ENCODE measurements around the gene FAIM2. TPM values are rescaled to one million over a fixed set of nuclear protein-coding genes. Genes with fewer than 3 reads are reported as not detected.

Gene FAIM2
- total RNA-seq, 5 donors from 2014 or later (not counting 1 experiment from before 2014, with no cell fraction given) = 0.25 to 0.30 TPM; not detected in 3

DNA sequence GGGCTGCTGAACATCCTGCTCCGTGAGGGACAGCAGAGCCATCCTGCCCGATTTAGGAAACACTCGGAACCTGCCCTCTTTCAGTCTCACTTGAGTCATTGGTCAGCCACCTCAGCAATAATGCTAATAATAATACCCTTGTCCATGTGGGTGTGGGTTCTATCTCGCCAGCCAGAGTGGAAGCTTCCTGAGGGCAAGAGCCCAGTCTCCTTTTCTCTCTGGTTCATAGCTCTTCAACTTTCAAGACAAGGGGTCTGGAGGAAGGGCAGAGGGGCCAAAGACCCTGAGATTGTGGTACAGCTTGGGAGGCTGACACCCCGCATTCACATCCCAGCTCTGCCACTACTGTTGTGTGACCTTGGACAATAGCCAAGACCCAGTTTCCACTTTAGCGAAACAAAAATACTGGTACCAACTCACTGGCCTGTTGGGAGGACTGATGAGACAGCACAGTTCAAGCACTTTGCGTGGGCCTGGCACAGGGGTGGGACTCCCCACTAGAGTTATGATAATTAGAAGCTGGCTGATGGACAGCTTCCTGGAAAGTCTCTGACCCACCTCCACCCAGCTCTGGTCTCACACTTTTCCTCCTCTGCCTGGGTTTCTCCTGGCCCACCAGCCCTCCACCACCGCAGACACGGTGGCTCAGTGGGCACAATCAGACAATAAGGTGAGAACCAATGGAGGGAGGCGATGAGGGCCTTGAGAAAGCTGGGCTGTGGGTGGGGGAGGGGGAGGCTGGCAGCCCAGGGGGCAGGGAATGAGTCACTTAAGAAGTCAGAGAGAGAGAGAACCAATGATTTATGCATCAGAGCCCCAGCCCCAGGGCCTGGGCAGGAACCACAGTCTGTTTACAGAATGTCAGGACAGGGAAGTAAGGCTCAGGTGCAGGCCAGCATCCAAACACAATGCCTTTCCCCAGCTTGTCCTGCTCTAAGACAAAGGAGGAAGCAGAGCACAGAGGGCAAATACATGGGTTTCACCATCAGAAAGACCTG is 9.6 kb downstream of the FAIM2 start:
- WGBS (ENCODE audit: insufficient coverage) = 100% methylated on average over 2 of the region's 10 CpGs
- Mint-ChIP-seq H3K27ac (no peak overlapping the region), H3K4me3 (no peak overlapping the region), H3K36me3 (no peaks in the 10 kb centered on the region), H3K4me1 (no peaks in the 10 kb centered on the region), H3K9me3 (no peaks in the 10 kb centered on the region), H3K27me3 (peaks cover 0 to 5% of the 10 kb centered on the region in 2 donors)
- ChIA-PET POLR2A (no interaction called here), CTCF (interaction anchor here in 1 of 2 donors (0.6 kb wide), 1 partner anchor 160 kb away, joined by 4 read pairs; no protein-coding TSS in a partner anchor)
- H3K4me1 ChIP-seq (ENCODE audit: control insufficient read depth in 1 of 2, extremely low read depth in 1 of 2, insufficient read depth in 2 of 2, low read length in 2 of 2) = no peaks in the 10 kb centered on the region
- H3K9me3 ChIP-seq = no peaks in the 10 kb centered on the region
- H3K36me3 ChIP-seq (ENCODE audit: control insufficient read depth in 2 of 2, extremely low read depth in 1 of 2, insufficient read depth in 1 of 2, low read length in 1 of 2) = no peaks in the 10 kb centered on the region
- DNase-seq = no peak
- no peak overlapping the region for H3K27ac ChIP-seq (ENCODE audit: low read length)
- H3K27me3 ChIP-seq (replicated peaks in 1 of 2; ENCODE audit: control insufficient read depth in 2 of 2, extremely low read depth in 1 of 2, insufficient read depth in 2 of 2, low read length in 1 of 2) = peaks cover 0 to 37% of the 10 kb centered on the region in 2 experiments
- no peak overlapping the region for H3K4me3 ChIP-seq (ENCODE audit: control insufficient read depth in 1 of 2, extremely low read depth in 1 of 2, low read length in 1 of 2)
- no peak for ATAC-seq (replicated peaks in 1 of 4)

DNA sequence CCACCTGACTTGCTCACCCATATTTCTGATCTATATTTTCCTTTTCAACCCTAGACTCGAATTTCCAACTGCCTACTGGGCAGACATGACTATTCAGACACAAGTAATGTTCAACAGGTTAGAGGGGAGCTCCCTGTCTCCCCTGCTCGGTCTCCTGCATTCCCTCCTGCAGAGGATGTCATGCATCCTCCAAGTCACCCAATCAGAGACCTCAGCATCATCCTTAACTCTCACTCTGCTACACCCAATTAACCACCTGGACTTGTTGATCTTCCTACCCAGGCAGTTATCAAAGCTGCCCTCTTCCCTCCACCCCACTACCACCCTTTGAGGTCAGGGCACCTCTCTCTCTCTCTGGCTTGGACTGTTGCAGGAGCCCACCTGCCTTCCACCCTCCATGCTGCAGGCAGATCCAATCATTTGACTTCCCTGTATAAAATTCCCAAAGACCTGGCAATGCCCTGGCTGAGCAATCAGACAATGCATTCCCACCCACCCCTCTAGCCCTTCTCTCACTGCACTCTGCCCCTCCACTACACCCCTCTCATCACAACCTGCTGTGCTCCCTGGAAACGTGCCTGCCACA is 10.9 kb downstream of the FAIM2 start:
- Histone ChIP-seq H3K9me3 (no peaks in the 10 kb centered on the region), H3K27me3 (replicated peaks in 1 of 2; ENCODE audit: control insufficient read depth in 2 of 2, extremely low read depth in 1 of 2, insufficient read depth in 2 of 2, low read length in 1 of 2) (peaks cover 0 to 36% of the 10 kb centered on the region in 2 experiments), H3K4me3 (ENCODE audit: control insufficient read depth in 1 of 2, extremely low read depth in 1 of 2, low read length in 1 of 2) (no peak overlapping the region), H3K36me3 (ENCODE audit: control insufficient read depth in 2 of 2, extremely low read depth in 1 of 2, insufficient read depth in 1 of 2, low read length in 1 of 2) (no peaks in the 10 kb centered on the region), H3K4me1 (ENCODE audit: control insufficient read depth in 1 of 2, extremely low read depth in 1 of 2, insufficient read depth in 2 of 2, low read length in 2 of 2) (no peaks in the 10 kb centered on the region), H3K27ac (ENCODE audit: low read length) (no peak overlapping the region)
- DNase-seq (no peak), ATAC-seq (replicated peaks in 1 of 4) (no peak)
- Mint-ChIP-seq H3K4me3 (no peak overlapping the region), H3K36me3 (no peaks in the 10 kb centered on the region), H3K27ac (no peak overlapping the region), H3K9me3 (no peaks in the 10 kb centered on the region), H3K4me1 (no peaks in the 10 kb centered on the region), H3K27me3 (no peaks in the 10 kb centered on the region)
- ChIA-PET CTCF (no interaction called here), POLR2A (no interaction called here)
- 52% methylated on average over 3 of the region's 3 CpGs for WGBS (ENCODE audit: insufficient coverage)

DNA sequence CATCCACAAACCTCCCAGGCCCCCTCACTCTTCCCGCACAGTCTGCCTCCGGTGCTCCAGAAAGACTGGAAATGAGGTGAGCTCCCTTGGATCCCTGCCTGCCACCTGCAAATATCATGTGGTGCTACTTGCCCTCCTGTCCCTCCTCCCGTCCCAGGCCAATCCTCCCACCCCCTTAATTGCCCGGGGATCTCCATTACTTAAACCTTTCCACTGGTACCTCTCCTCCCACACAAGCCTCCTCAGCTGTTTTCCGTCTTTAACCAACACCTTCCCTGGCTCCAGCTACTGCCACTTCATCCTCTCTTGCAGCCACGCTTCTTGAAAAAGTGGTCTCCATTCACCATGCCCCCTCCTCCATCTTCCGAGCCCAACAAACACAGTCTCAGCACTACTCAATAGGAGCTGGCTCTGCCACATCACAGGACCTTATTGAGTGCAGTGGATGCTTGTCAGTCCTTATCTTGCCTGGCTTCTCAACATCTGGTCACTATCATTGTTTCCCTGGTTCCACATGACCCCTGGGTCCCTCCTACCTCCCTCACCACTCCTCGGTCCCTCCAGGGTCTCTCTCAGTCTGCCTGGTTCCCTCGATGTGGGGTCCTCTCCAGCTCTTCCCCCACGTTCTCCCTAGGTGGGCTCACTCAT is 11.5 kb downstream of the FAIM2 start:
- ChIA-PET POLR2A (no interaction called here), CTCF (interaction anchor here in 1 of 2 donors (0.7 kb wide), 1 partner anchor 11 kb away, joined by 3 read pairs; no protein-coding TSS in a partner anchor)
- H3K36me3 Mint-ChIP-seq = no peaks in the 10 kb centered on the region
- no peaks in the 10 kb centered on the region for H3K36me3 ChIP-seq (ENCODE audit: control insufficient read depth in 2 of 2, extremely low read depth in 1 of 2, insufficient read depth in 1 of 2, low read length in 1 of 2)
- H3K4me1 Mint-ChIP-seq = no peaks in the 10 kb centered on the region
- H3K9me3 ChIP-seq = no peaks in the 10 kb centered on the region
- WGBS (ENCODE audit: insufficient coverage) = 64% methylated on average over 10 of the region's 10 CpGs
- no peak for ATAC-seq (replicated peaks in 1 of 4)
- no peak overlapping the region for H3K27ac Mint-ChIP-seq
- no peak overlapping the region for H3K4me3 ChIP-seq (ENCODE audit: control insufficient read depth in 1 of 2, extremely low read depth in 1 of 2, low read length in 1 of 2)
- H3K27me3 Mint-ChIP-seq = peaks cover 0 to 1% of the 10 kb centered on the region in 2 donors
- no peak for DNase-seq
- no peak overlapping the region for H3K4me3 Mint-ChIP-seq
- H3K27ac ChIP-seq (ENCODE audit: low read length) = no peak overlapping the region
- no peaks in the 10 kb centered on the region for H3K9me3 Mint-ChIP-seq
- H3K4me1 ChIP-seq (ENCODE audit: control insufficient read depth in 1 of 2, extremely low read depth in 1 of 2, insufficient read depth in 2 of 2, low read length in 2 of 2) = no peaks in the 10 kb centered on the region
- H3K27me3 ChIP-seq (replicated peaks in 1 of 2; ENCODE audit: control insufficient read depth in 2 of 2, extremely low read depth in 1 of 2, insufficient read depth in 2 of 2, low read length in 1 of 2) = peaks cover 0 to 36% of the 10 kb centered on the region in 2 experiments

DNA sequence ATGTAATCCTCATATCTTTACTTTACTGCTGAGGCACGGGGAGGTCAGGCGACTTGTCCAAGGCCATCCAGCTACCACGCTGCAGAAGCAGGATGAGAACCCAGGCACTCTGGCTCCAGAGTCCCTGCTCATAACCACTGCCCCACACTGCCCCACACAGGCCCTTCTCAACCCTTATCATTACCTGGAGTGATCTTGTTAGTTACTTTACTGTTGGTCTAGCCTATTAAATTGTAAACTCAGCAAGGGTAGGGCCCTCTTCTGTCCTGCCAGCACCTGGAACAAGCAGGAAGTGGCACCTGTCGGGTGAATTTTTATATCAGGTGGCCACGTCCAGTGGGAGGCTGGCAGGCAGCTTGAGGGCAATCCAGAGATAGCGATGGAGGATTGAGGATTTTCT is 12.2 kb downstream of the FAIM2 start:
- Histone ChIP-seq H3K4me3 (ENCODE audit: control insufficient read depth in 1 of 2, extremely low read depth in 1 of 2, low read length in 1 of 2) (no peak overlapping the region), H3K36me3 (ENCODE audit: control insufficient read depth in 2 of 2, extremely low read depth in 1 of 2, insufficient read depth in 1 of 2, low read length in 1 of 2) (no peaks in the 10 kb centered on the region), H3K27ac (ENCODE audit: low read length) (no peak overlapping the region), H3K27me3 (replicated peaks in 1 of 2; ENCODE audit: control insufficient read depth in 2 of 2, extremely low read depth in 1 of 2, insufficient read depth in 2 of 2, low read length in 1 of 2) (peaks cover 0 to 33% of the 10 kb centered on the region in 2 experiments), H3K4me1 (ENCODE audit: control insufficient read depth in 1 of 2, extremely low read depth in 1 of 2, insufficient read depth in 2 of 2, low read length in 2 of 2) (no peaks in the 10 kb centered on the region), H3K9me3 (no peaks in the 10 kb centered on the region)
- Mint-ChIP-seq H3K4me3 (no peak overlapping the region), H3K27me3 (peaks cover 3 to 6% of the 10 kb centered on the region in 2 donors), H3K27ac (no peak overlapping the region), H3K4me1 (no peaks in the 10 kb centered on the region), H3K36me3 (no peaks in the 10 kb centered on the region), H3K9me3 (no peaks in the 10 kb centered on the region)
- ChIA-PET CTCF (interaction anchor here in 1 of 2 donors (0.7 kb wide), 1 partner anchor 10 kb away, joined by 3 read pairs; no protein-coding TSS in a partner anchor), POLR2A (no interaction called here)
- 68% methylated on average over 5 of the region's 6 CpGs for WGBS (ENCODE audit: insufficient coverage)
- DNase-seq = no peak
- no peak for ATAC-seq (replicated peaks in 1 of 4)

DNA sequence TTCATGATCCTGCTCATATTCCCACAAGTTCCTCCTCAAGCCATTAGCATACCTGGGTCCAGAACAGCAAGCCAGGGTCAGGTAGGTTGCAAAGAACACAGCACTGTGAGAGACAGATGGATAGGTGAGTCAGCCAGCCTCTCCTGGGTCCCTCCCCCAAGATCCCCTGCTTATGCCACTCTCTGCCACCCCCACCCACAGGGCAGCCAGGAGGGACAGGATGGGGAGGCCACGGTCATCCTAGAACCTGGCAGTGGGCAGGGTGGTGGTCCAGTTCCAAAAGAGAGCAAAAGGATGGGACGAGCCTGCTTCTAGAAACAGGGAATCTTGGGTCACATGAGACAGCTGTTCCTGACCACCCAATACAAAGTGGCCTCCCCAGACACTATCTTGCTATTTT is 12.7 kb downstream of the FAIM2 start:
- Mint-ChIP-seq H3K27ac (no peak overlapping the region), H3K36me3 (no peaks in the 10 kb centered on the region), H3K4me3 (no peak overlapping the region), H3K9me3 (no peaks in the 10 kb centered on the region), H3K27me3 (peaks cover 3 to 8% of the 10 kb centered on the region in 2 donors), H3K4me1 (no peaks in the 10 kb centered on the region)
- no peak for ATAC-seq (replicated peaks in 1 of 4)
- Histone ChIP-seq H3K4me1 (ENCODE audit: control insufficient read depth in 1 of 2, extremely low read depth in 1 of 2, insufficient read depth in 2 of 2, low read length in 2 of 2) (no peaks in the 10 kb centered on the region), H3K36me3 (ENCODE audit: control insufficient read depth in 2 of 2, extremely low read depth in 1 of 2, insufficient read depth in 1 of 2, low read length in 1 of 2) (no peaks in the 10 kb centered on the region), H3K27me3 (replicated peaks in 1 of 2; ENCODE audit: control insufficient read depth in 2 of 2, extremely low read depth in 1 of 2, insufficient read depth in 2 of 2, low read length in 1 of 2) (peaks cover 0 to 35% of the 10 kb centered on the region in 2 experiments), H3K27ac (ENCODE audit: low read length) (no peak overlapping the region), H3K4me3 (ENCODE audit: control insufficient read depth in 1 of 2, extremely low read depth in 1 of 2, low read length in 1 of 2) (no peak overlapping the region), H3K9me3 (no peaks in the 10 kb centered on the region)
- 79% methylated on average over 2 of the region's 2 CpGs for WGBS (ENCODE audit: insufficient coverage)
- no peak for DNase-seq
- CTCF ChIA-PET = no interaction called here
- POLR2A ChIA-PET = no interaction called here

DNA sequence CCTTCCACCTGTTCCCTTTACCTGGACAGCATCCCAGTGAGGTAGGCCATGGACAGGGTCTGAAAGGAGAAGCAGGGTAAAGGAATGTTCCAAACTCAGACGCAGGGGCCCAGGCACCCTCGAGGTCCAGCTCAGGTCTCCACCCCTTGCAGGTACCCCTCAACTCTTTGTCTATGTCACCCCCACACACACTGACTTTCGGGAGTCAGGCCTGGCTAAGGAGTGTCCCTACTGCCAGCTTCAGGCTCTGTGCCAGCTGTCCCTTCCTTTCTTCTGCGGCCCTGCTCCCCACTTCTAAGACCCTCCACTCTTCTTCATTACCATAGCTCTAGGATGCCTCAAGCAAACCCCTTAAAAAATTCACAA is 13.6 kb downstream of the FAIM2 start:
- H3K27ac ChIP-seq (ENCODE audit: low read length) = no peak overlapping the region
- DNase-seq = no peak
- H3K9me3 ChIP-seq = no peaks in the 10 kb centered on the region
- 49% methylated on average over 3 of the region's 4 CpGs for WGBS (ENCODE audit: insufficient coverage)
- Mint-ChIP-seq H3K4me3 (no peak overlapping the region), H3K27me3 (peaks cover 7 to 10% of the 10 kb centered on the region in 2 donors), H3K36me3 (no peaks in the 10 kb centered on the region), H3K9me3 (no peaks in the 10 kb centered on the region), H3K4me1 (no peaks in the 10 kb centered on the region), H3K27ac (no peak overlapping the region)
- H3K4me1 ChIP-seq (ENCODE audit: control insufficient read depth in 1 of 2, extremely low read depth in 1 of 2, insufficient read depth in 2 of 2, low read length in 2 of 2) = no peaks in the 10 kb centered on the region
- H3K36me3 ChIP-seq (ENCODE audit: control insufficient read depth in 2 of 2, extremely low read depth in 1 of 2, insufficient read depth in 1 of 2, low read length in 1 of 2) = no peaks in the 10 kb centered on the region
- peaks cover 0 to 43% of the 10 kb centered on the region in 2 experiments for H3K27me3 ChIP-seq (replicated peaks in 1 of 2; ENCODE audit: control insufficient read depth in 2 of 2, extremely low read depth in 1 of 2, insufficient read depth in 2 of 2, low read length in 1 of 2)
- POLR2A ChIA-PET = no interaction called here
- no peak for ATAC-seq (replicated peaks in 1 of 4)
- CTCF ChIA-PET = interaction anchor here in 1 of 2 donors (1.5 kb wide), 1 partner anchor 78 kb away, joined by 4 read pairs; no protein-coding TSS in a partner anchor
- no peak overlapping the region for H3K4me3 ChIP-seq (ENCODE audit: control insufficient read depth in 1 of 2, extremely low read depth in 1 of 2, low read length in 1 of 2)
